SH-SY5Y (cell line): ENCODE data around the gene UBE2E1.

Source experiments
- GATA2 ChIP-seq: IDR thresholded peaks from 2 replicates; pipeline ENCODE4 v1.6.1; 2011; ENCODE audit warnings: mild to moderate bottlenecking, low read depth, low read length
- GATA3 ChIP-seq: IDR thresholded peaks from 2 replicates; pipeline ENCODE4 v1.6.1; 2011; ENCODE audit warnings: low read depth, mild to moderate bottlenecking, low read length, moderate library complexity

GRCh38 chr3:23913182-23913581 lies 107.4 kb downstream of the UBE2E1 start:
- TF ChIP-seq GATA3 (no peak), GATA2 (no peak)
